ENCODE measurements around the gene GALNT15. TPM values are rescaled to one million over a fixed set of nuclear protein-coding genes. Genes with fewer than 3 reads are reported as not detected.

The GALNT15 gene
- total and polyA plus RNA-seq, 2 donors (not counting 1 experiment from before 2014, with no cell fraction given), result not detected

DNA sequence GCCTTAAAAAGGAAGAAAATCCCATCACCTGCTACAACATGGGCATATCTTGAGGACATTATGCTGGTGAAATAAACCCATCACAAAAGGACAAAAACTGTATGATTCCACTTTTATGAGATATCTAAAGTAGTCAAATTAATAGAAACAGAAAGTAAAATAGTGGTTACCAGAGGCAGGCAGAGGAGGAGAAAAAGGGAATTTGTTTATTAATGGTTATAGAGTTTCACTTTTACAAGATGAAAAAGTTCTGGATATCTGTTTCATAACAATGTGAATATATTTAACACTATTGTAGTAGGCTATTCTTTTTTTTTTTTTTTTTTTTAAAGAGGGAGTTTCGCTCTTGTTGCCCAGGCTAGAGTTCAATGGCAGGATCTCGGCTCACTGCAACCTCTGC is 49.8 kb downstream of the GALNT15 start:
- Mint-ChIP-seq H3K9me3 (ENCODE audit: insufficient read depth) (peaks cover 8% of the 10 kb centered on the region), H3K4me1 (peaks cover 3% of the 10 kb centered on the region), H3K27me3 (peaks cover 12% of the 10 kb centered on the region), H3K4me3 (no peak overlapping the region), H3K27ac (no peak overlapping the region)
- Histone ChIP-seq H3K4me2 (replicated peaks; ENCODE audit: low read depth, low read length, poor library complexity, severe bottlenecking) (no peak overlapping the region), H3K79me2 (ENCODE audit: control insufficient read depth, insufficient read depth, low read length) (no peaks in the 10 kb centered on the region), H3K4me3 (ENCODE audit: control extremely low read depth in 1 of 5, extremely low read depth in 1 of 5, insufficient read depth in 1 of 5, low read depth in 2 of 5, low read length in 4 of 5) (no peak overlapping the region), H3K4me1 (ENCODE audit: control insufficient read depth in 2 of 2, insufficient read depth in 2 of 2, low read length in 2 of 2) (no peaks in the 10 kb centered on the region), H3K27me3 (replicated peaks in 1 of 4; ENCODE audit: control extremely low read depth in 1 of 4, control insufficient read depth in 3 of 4, insufficient read depth in 4 of 4, low read length in 3 of 4) (peaks cover 0 to under 1% (median 0%) of the 10 kb centered on the region in 4 experiments), H3K27ac (ENCODE audit: low read length in 2 of 2) (no peak overlapping the region), H2AFZ (ENCODE audit: insufficient read depth, low read depth, low read length, poor library complexity, severe bottlenecking) (no peak overlapping the region), H3K9ac (ENCODE audit: low read length) (no peak overlapping the region), H3K36me3 (replicated peaks in 1 of 2; ENCODE audit: control extremely low read depth in 1 of 2, control insufficient read depth in 1 of 2, extremely low read depth in 1 of 2, insufficient read depth in 2 of 2, low read length in 1 of 2) (no peaks in the 10 kb centered on the region), H3K9me3 (ENCODE audit: control extremely low read depth in 1 of 3, control insufficient read depth in 2 of 3, insufficient read depth in 1 of 3, low read length in 2 of 3) (peaks cover 0 to 8% (median 0%) of the 10 kb centered on the region in 3 donors), H4K20me1 (ENCODE audit: control insufficient read depth, insufficient read depth, low read length, poor library complexity, severe bottlenecking) (no peaks in the 10 kb centered on the region)
- POLR2A ChIA-PET, result no interaction called here
- DNase-seq (no peak), ATAC-seq (ENCODE audit: low read depth) (no peak)
- no CpG with 5 or more reads among the region's 2 CpGs for WGBS (ENCODE audit: insufficient coverage)
- TF ChIP-seq EZH2 (IDR thresholded peaks at IDR 0.05; ENCODE audit: borderline replicate concordance, insufficient read depth, low read depth, low read length, poor library complexity, severe bottlenecking), result no peak
- TF ChIP-seq, protein P1, sequence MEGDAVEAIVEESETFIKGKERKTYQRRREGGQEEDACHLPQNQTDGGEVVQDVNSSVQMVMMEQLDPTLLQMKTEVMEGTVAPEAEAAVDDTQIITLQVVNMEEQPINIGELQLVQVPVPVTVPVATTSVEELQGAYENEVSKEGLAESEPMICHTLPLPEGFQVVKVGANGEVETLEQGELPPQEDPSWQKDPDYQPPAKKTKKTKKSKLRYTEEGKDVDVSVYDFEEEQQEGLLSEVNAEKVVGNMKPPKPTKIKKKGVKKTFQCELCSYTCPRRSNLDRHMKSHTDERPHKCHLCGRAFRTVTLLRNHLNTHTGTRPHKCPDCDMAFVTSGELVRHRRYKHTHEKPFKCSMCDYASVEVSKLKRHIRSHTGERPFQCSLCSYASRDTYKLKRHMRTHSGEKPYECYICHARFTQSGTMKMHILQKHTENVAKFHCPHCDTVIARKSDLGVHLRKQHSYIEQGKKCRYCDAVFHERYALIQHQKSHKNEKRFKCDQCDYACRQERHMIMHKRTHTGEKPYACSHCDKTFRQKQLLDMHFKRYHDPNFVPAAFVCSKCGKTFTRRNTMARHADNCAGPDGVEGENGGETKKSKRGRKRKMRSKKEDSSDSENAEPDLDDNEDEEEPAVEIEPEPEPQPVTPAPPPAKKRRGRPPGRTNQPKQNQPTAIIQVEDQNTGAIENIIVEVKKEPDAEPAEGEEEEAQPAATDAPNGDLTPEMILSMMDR (IDR thresholded peaks at IDR 0.05), result no peak
- CTCF ChIA-PET, result no interaction called here
- intact Hi-C loops (cut with micrococcal nuclease), result no loop called here

DNA sequence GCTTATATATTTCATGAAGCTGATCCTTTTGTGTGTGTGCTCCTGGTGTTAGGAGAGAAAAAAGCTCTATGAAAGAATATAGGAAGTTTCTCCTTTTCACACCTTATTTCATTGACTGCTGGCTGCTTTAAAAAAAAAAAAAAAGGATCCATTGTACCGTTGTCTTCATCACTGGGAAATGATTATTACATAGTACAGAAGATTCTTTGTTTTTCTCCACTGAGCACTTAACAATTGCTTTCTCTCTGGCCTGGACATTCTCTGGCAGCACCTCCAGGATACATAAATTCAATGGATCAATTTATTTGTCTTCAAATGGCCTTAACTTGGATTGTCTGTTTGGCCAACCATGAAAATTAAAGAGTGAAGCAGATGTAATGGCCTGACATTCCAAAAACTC is 53.1 kb downstream of the GALNT15 start:
- Histone ChIP-seq H3K9me3 (ENCODE audit: control extremely low read depth in 1 of 3, control insufficient read depth in 2 of 3, insufficient read depth in 1 of 3, low read length in 2 of 3) (peaks cover 0 to 8% (median 0%) of the 10 kb centered on the region in 3 donors), H3K4me3 (ENCODE audit: control extremely low read depth in 1 of 5, extremely low read depth in 1 of 5, insufficient read depth in 1 of 5, low read depth in 2 of 5, low read length in 4 of 5) (no peak overlapping the region), H2AFZ (ENCODE audit: insufficient read depth, low read depth, low read length, poor library complexity, severe bottlenecking) (no peak overlapping the region), H3K9ac (ENCODE audit: low read length) (no peak overlapping the region), H3K79me2 (ENCODE audit: control insufficient read depth, insufficient read depth, low read length) (no peaks in the 10 kb centered on the region), H3K4me1 (ENCODE audit: control insufficient read depth in 2 of 2, insufficient read depth in 2 of 2, low read length in 2 of 2) (no peaks in the 10 kb centered on the region), H3K27ac (ENCODE audit: low read length in 2 of 2) (no peak overlapping the region), H3K4me2 (replicated peaks; ENCODE audit: low read depth, low read length, poor library complexity, severe bottlenecking) (no peak overlapping the region), H4K20me1 (ENCODE audit: control insufficient read depth, insufficient read depth, low read length, poor library complexity, severe bottlenecking) (no peaks in the 10 kb centered on the region), H3K27me3 (replicated peaks in 1 of 4; ENCODE audit: control extremely low read depth in 1 of 4, control insufficient read depth in 3 of 4, insufficient read depth in 4 of 4, low read length in 3 of 4) (no peaks in the 10 kb centered on the region), H3K36me3 (replicated peaks in 1 of 2; ENCODE audit: control extremely low read depth in 1 of 2, control insufficient read depth in 1 of 2, extremely low read depth in 1 of 2, insufficient read depth in 2 of 2, low read length in 1 of 2) (no peaks in the 10 kb centered on the region)
- H3K27ac Mint-ChIP-seq, result no peak overlapping the region
- WGBS (ENCODE audit: insufficient coverage), result no CpG with 5 or more reads among the region's 1 CpG
- H3K27me3 Mint-ChIP-seq, result peaks cover 4% of the 10 kb centered on the region
- peaks cover 3% of the 10 kb centered on the region for H3K4me1 Mint-ChIP-seq
- no peak for DNase-seq
- ChIA-PET POLR2A (no interaction called here), CTCF (no interaction called here)
- H3K9me3 Mint-ChIP-seq (ENCODE audit: insufficient read depth), result no peaks in the 10 kb centered on the region
- intact Hi-C loops (cut with micrococcal nuclease), result no loop called here
- no peak for ATAC-seq (ENCODE audit: low read depth)
- no peak overlapping the region for H3K4me3 Mint-ChIP-seq
- TF ChIP-seq EZH2 (IDR thresholded peaks at IDR 0.05; ENCODE audit: borderline replicate concordance, insufficient read depth, low read depth, low read length, poor library complexity, severe bottlenecking), result no peak
- TF ChIP-seq, protein P1 (IDR thresholded peaks at IDR 0.05), result no peak

Measured in B cell (primary cell).